Fibroblast of lung (primary cell): ENCODE data around the gene ZNF33A. TPM values are rescaled to one million over a fixed set of nuclear protein-coding genes. Genes with fewer than 3 reads are reported as not detected.

Experiments
- DNase-seq, 2 donors: peaks; one replicate each; pipeline versions ENCODE4 v3.0.0 to v3.0.0-alpha.2; 2010; ENCODE audit warnings: low read depth in 2 of 2
- H2AFZ ChIP-seq: 2 replicates; pipeline ENCODE4 v1.5.1; 2012; ENCODE audit warnings: low read length, control low read depth, inconsistent platforms
- H3K27ac ChIP-seq: 2 replicates; pipeline ENCODE4 v1.5.1; 2011; ENCODE audit warnings: low read length, control low read depth; ENCODE audit not compliant: insufficient read depth
- H3K27me3 ChIP-seq: 2 replicates; pipeline ENCODE4 v1.5.1; 2011; ENCODE audit warnings: mild to moderate bottlenecking, low read length; ENCODE audit not compliant: control insufficient read depth, insufficient read depth
- H3K36me3 ChIP-seq: 2 replicates; pipeline ENCODE4 v1.5.1; 2011; ENCODE audit warnings: low read length; ENCODE audit not compliant: control insufficient read depth, insufficient read depth
- H3K4me1 ChIP-seq: 2 replicates; pipeline ENCODE4 v1.5.1; 2011; ENCODE audit warnings: low read length; ENCODE audit not compliant: control insufficient read depth, insufficient read depth; ENCODE audit errors: extremely low read depth
- H3K4me2 ChIP-seq: 2 replicates; pipeline ENCODE4 v1.5.1; 2011; ENCODE audit warnings: low read length, control low read depth; ENCODE audit not compliant: insufficient read depth; ENCODE audit errors: extremely low read depth
- H3K4me3 ChIP-seq, 4 experiments: fragments of 200-600 bp in 1 of 4; sonication (generic) in 1 of 4; replicated peaks in 1 of 4; 2 replicates each; pipeline ENCODE4 v1.5.1; 2011 to 2016; ENCODE audit warnings: low read length in 4 of 4, low read depth in 3 of 4, mild to moderate bottlenecking in 3 of 4, control low read depth in 2 of 4, inconsistent platforms in 1 of 4, mixed read lengths in 1 of 4; ENCODE audit not compliant: insufficient read depth in 1 of 4; ENCODE audit errors: control extremely low read depth in 1 of 4
- H3K79me2 ChIP-seq: 2 replicates; pipeline ENCODE4 v1.5.1; 2012; ENCODE audit warnings: mild to moderate bottlenecking, low read length, inconsistent platforms; ENCODE audit not compliant: control insufficient read depth, insufficient read depth
- H3K9ac ChIP-seq: 2 replicates; pipeline ENCODE4 v1.5.1; 2011; ENCODE audit warnings: mild to moderate bottlenecking, low read length, control low read depth; ENCODE audit not compliant: insufficient read depth
- H3K9me3 ChIP-seq: 2 replicates; pipeline ENCODE4 v1.5.1; 2012; ENCODE audit warnings: low read depth, low read length; ENCODE audit not compliant: control insufficient read depth, insufficient read depth
- H4K20me1 ChIP-seq: 2 replicates; pipeline ENCODE4 v1.5.1; 2011; ENCODE audit warnings: low read length; ENCODE audit not compliant: control insufficient read depth, insufficient read depth; ENCODE audit errors: extremely low read depth
- EZH2 ChIP-seq: IDR thresholded peaks from 2 replicates; pipeline ENCODE4 v1.5.1; 2012; ENCODE audit warnings: low read length, control low read depth, mild to moderate bottlenecking; ENCODE audit errors: missing control alignments
- polyA plus RNA-seq, 2 donors: library from polyadenylated mRNA; depleted of rRNA in 1 of 2; stranded (reverse) in 1 of 2; unstranded in 1 of 2; fragments of >200 nt; gene quantifications; 2 replicates each; pipeline ENCODE4 v1.2.1, GENCODE V29; 2011 to 2012; ENCODE audit warnings: missing spikeins in 1 of 2
- total RNA-seq: library from RNA; depleted of rRNA; stranded (reverse); fragments of >200 nt; gene quantifications from 2 replicates; pipeline ENCODE4 v1.2.1, GENCODE V29; 2014
- TF ChIP-seq, protein P1 (sequence below), 2 donors: IDR thresholded peaks in 1 of 2; conservative IDR thresholded peaks in 1 of 2; 1 replicate in 1 of 2; 2 replicates in 1 of 2; pipeline ENCODE4 v1.5.1; 2011 to 2012; ENCODE audit warnings: low read length in 2 of 2, control low read depth in 1 of 2, inconsistent platforms in 1 of 2, low read depth in 1 of 2, mild to moderate bottlenecking in 1 of 2

Gene ZNF33A
- total and polyA plus RNA-seq, 2 donors (not counting 1 experiment from before 2014, with no cell fraction given): 11.6 to 12.0 TPM

DNA sequence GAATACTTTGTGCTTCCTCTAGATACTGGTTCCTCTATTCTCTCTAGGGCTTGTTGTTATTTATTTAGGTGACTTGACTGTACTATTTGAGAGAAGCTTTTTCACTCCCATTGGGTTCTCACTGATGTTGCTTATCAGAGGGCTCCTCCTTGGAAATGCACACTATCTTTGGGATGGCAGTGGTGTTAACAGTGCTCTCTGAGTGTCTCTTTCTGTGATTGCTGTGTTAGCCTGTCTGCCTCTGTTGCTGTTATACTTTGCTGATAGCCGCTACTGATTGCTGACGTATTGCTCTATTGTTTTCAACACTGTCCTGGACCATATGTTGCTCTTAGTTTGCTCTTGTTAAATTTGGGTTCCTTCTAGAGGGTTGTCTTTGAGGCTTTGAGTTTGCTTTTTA lies 34.7 kb downstream of the ZNF33A start:
- Histone ChIP-seq H3K36me3 (no peaks in the 10 kb centered on the region), H3K27ac (no peak overlapping the region), H2AFZ (no peak overlapping the region), H3K4me3 (no peak overlapping the region), H3K9ac (no peak overlapping the region), H3K9me3 (no peaks in the 10 kb centered on the region), H3K4me1 (no peaks in the 10 kb centered on the region), H3K79me2 (no peaks in the 10 kb centered on the region), H4K20me1 (no peaks in the 10 kb centered on the region), H3K27me3 (no peaks in the 10 kb centered on the region), H3K4me2 (no peak overlapping the region)
- no peak for DNase-seq
- no peak for TF ChIP-seq EZH2
- TF ChIP-seq, protein P1, sequence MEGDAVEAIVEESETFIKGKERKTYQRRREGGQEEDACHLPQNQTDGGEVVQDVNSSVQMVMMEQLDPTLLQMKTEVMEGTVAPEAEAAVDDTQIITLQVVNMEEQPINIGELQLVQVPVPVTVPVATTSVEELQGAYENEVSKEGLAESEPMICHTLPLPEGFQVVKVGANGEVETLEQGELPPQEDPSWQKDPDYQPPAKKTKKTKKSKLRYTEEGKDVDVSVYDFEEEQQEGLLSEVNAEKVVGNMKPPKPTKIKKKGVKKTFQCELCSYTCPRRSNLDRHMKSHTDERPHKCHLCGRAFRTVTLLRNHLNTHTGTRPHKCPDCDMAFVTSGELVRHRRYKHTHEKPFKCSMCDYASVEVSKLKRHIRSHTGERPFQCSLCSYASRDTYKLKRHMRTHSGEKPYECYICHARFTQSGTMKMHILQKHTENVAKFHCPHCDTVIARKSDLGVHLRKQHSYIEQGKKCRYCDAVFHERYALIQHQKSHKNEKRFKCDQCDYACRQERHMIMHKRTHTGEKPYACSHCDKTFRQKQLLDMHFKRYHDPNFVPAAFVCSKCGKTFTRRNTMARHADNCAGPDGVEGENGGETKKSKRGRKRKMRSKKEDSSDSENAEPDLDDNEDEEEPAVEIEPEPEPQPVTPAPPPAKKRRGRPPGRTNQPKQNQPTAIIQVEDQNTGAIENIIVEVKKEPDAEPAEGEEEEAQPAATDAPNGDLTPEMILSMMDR (conservative IDR thresholded peaks at IDR 0.05 in 1 of 2, IDR thresholded peaks at IDR 0.05 in 1 of 2; ENCODE audit: low read depth in 1 of 2, low read length in 2 of 2): no peak

DNA sequence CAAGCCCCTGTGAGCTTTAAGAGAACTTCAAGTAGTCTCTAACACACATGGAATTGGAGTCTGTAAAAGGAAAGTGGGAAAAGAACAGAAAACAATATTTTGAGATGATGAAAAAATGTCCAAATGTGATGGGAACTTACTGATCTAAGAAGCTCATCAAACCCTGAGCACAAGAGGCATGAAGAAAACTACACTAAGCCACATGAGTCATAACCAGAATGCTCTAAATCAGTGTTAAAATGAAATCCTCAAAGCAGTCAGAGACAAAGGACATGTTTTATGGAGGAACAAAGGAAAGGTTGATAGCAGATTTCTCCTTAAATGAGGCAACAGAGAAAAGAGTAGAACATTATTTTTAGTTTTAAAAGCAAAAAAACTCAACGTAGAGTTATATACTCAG lies 37.2 kb downstream of the ZNF33A start:
- TF ChIP-seq, protein P1 (conservative IDR thresholded peaks at IDR 0.05 in 1 of 2, IDR thresholded peaks at IDR 0.05 in 1 of 2; ENCODE audit: low read depth in 1 of 2, low read length in 2 of 2): no peak
- TF ChIP-seq EZH2: no peak
- no peaks in the 10 kb centered on the region for H4K20me1 ChIP-seq
- H3K9me3 ChIP-seq: no peaks in the 10 kb centered on the region
- no peak overlapping the region for H2AFZ ChIP-seq
- no peaks in the 10 kb centered on the region for H3K27me3 ChIP-seq
- no peak overlapping the region for H3K4me3 ChIP-seq
- no peak overlapping the region for H3K4me2 ChIP-seq
- no peak overlapping the region for H3K9ac ChIP-seq
- no peak overlapping the region for H3K27ac ChIP-seq
- H3K79me2 ChIP-seq: no peaks in the 10 kb centered on the region
- no peaks in the 10 kb centered on the region for H3K36me3 ChIP-seq
- peak in 1 of 2 donors; percentile 12 for DNase-seq
- no peaks in the 10 kb centered on the region for H3K4me1 ChIP-seq

DNA sequence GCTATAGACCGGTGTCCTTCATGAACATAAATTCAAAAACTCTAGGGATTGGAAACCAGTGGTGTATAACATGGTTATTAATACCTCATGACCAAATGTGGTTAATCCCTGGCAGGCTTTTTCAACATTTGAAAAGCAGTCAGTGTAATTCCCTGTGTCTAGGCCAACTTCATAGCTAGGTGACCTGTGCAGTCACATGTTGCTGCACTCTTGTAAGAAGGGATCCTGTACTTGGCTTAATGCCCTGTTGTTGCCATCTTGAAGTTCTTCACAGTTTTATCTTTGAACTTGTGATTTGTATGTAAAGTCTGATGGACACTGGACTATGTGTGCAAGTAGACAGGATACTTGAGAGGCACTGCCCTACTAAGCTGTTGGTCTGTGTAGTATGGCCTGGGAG lies 39.7 kb downstream of the ZNF33A start:
- Histone ChIP-seq H3K27me3 (no peaks in the 10 kb centered on the region), H3K36me3 (no peaks in the 10 kb centered on the region), H3K4me3 (no peak overlapping the region), H3K79me2 (no peaks in the 10 kb centered on the region), H3K4me1 (no peaks in the 10 kb centered on the region), H3K4me2 (no peak overlapping the region), H3K9me3 (no peaks in the 10 kb centered on the region), H3K9ac (no peak overlapping the region), H2AFZ (no peak overlapping the region), H4K20me1 (no peaks in the 10 kb centered on the region), H3K27ac (no peak overlapping the region)
- DNase-seq: peak in 1 of 2 donors; percentile 14
- TF ChIP-seq EZH2: no peak
- TF ChIP-seq, protein P1 (conservative IDR thresholded peaks at IDR 0.05 in 1 of 2, IDR thresholded peaks at IDR 0.05 in 1 of 2; ENCODE audit: low read depth in 1 of 2, low read length in 2 of 2): no peak
